Measurements from ENCODE around the gene CDC25B. TPM values are rescaled to one million over a fixed set of nuclear protein-coding genes. Genes with fewer than 3 reads are reported as not detected.
"Not testable (repeated sequence)": the region's sequence is repeated elsewhere in the genome, so short reads cannot be mapped to it uniquely, and the experiment has no call there.

The CDC25B gene
- total RNA-seq, 2 donors from 2014 or later = 220 to 223 TPM

GRCh38 chr20:3821996-3822395 lies 25.9 kb downstream of the CDC25B start:
- Mint-ChIP-seq H3K4me1 (peaks cover 14% of the 10 kb centered on the region), H3K36me3 (ENCODE audit: low read depth) (peaks cover 2% of the 10 kb centered on the region), H3K4me3 (peak overlapping the region; percentile 93), H3K27ac (peak overlapping the region; percentile 96), H3K27me3 (no peaks in the 10 kb centered on the region)
- DNase-seq = no peak
- ATAC-seq = no peak
- no peaks in the 10 kb centered on the region for H3K9me3 ChIP-seq (ENCODE audit: control insufficient read depth, low read length, poor library complexity, severe bottlenecking)

- DNase-seq (no peak), ATAC-seq (no peak)
- H3K27ac Mint-ChIP-seq = no peak overlapping the region
- H3K4me1 Mint-ChIP-seq = peaks cover 12% of the 10 kb centered on the region
- H3K9me3 ChIP-seq (ENCODE audit: control insufficient read depth, low read length, poor library complexity, severe bottlenecking) = no peaks in the 10 kb centered on the region
- peaks cover 2% of the 10 kb centered on the region for H3K36me3 Mint-ChIP-seq (ENCODE audit: low read depth)
- no peak overlapping the region for H3K4me3 Mint-ChIP-seq
- H3K27me3 Mint-ChIP-seq = no peaks in the 10 kb centered on the region
Measured at GRCh38 chr20:3823881-3824280, 27.8 kb downstream of the CDC25B start.

- H3K4me1 Mint-ChIP-seq = peaks cover 10% of the 10 kb centered on the region
- H3K27me3 Mint-ChIP-seq = no peaks in the 10 kb centered on the region
- no peaks in the 10 kb centered on the region for H3K9me3 ChIP-seq (ENCODE audit: control insufficient read depth, low read length, poor library complexity, severe bottlenecking)
- ATAC-seq = no peak
- H3K4me3 Mint-ChIP-seq = no peak overlapping the region
- peaks cover 2% of the 10 kb centered on the region for H3K36me3 Mint-ChIP-seq (ENCODE audit: low read depth)
- H3K27ac Mint-ChIP-seq = no peak overlapping the region
- no peak for DNase-seq
Measured at GRCh38 chr20:3825526-3825925, 29.4 kb downstream of the CDC25B start.

DNA sequence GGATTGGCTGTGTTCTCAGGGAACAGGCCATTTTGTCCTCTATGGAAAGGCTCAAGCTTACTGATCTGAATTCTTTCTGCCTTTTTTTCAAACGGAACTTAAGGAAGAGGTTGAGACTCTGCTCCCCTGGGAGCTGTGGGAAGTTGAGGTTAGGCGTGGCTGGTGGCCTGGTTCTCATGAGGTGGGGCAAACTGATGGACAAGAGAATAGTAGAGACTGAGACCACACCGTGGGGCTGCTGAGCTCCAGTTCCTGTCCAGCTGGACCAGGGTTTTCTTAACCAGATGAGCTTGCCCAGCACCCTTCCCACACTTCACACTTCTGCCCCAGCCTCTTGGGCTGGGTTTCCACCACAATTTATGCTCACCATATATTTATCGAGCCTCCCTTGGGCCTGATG lies 30.3 kb downstream of the CDC25B start:
- H3K9me3 ChIP-seq (ENCODE audit: control insufficient read depth, low read length, poor library complexity, severe bottlenecking) = no peaks in the 10 kb centered on the region
- H3K27me3 Mint-ChIP-seq = no peaks in the 10 kb centered on the region
- no peak overlapping the region for H3K4me3 Mint-ChIP-seq
- H3K36me3 Mint-ChIP-seq (ENCODE audit: low read depth) = peaks cover 2% of the 10 kb centered on the region
- H3K4me1 Mint-ChIP-seq = peaks cover 7% of the 10 kb centered on the region
- ATAC-seq (no peak), DNase-seq (no peak)
- no peak overlapping the region for H3K27ac Mint-ChIP-seq

GRCh38 chr20:3828798-3829197 lies 32.7 kb downstream of the CDC25B start:
- Mint-ChIP-seq H3K36me3 (ENCODE audit: low read depth) (peaks cover 2% of the 10 kb centered on the region), H3K27ac (no peak overlapping the region), H3K4me1 (peaks cover 2% of the 10 kb centered on the region), H3K4me3 (no peak overlapping the region), H3K27me3 (no peaks in the 10 kb centered on the region)
- no peak for DNase-seq
- ATAC-seq = no peak
- no peaks in the 10 kb centered on the region for H3K9me3 ChIP-seq (ENCODE audit: control insufficient read depth, low read length, poor library complexity, severe bottlenecking)

DNA sequence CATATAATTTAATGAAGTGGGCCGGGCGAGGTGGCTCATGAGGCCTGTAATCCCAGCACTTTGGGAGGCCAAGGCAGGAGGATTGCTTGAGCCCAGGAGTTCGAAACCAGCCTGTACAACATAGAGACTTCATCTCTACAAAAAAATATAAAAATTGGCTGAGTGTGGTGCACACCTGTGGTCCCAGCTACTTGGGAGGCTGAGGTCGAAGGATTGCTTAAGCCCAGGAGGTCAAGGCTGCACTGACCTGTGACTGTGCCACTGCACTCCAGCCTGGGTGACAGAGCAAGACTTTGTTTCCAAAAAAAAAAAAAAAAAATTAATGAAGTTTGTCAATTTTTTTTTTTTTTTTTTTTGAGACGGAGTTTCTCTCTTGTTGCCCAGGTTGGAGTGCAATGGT lies 33.8 kb downstream of the CDC25B start:
- not testable (repeated sequence) for H3K36me3 Mint-ChIP-seq (ENCODE audit: low read depth); DNase-seq; H3K4me1 Mint-ChIP-seq; H3K27ac Mint-ChIP-seq; H3K27me3 Mint-ChIP-seq; H3K9me3 ChIP-seq (ENCODE audit: control insufficient read depth, low read length, poor library complexity, severe bottlenecking); ATAC-seq; H3K4me3 Mint-ChIP-seq

DNA sequence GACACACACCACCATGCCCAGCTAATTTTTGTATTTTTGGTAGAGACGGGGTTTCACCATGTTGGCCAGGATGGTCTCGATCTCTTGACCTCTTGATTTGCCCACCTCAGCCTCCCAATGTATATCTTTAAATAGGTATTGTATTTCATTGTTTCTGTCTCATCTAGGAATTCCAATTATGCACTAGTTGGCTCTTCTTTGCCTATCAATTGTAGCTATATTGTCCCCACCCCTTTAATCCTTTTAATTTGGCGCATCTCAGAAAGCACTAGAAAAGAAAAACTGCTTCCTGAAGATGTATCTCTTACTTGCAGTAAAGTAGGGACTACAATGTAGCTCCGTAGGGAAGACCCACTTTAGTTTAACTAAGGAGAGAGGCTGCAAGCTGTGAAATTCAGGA lies 40.0 kb downstream of the CDC25B start:
- ATAC-seq = no peak
- Mint-ChIP-seq H3K4me3 (no peak overlapping the region), H3K4me1 (peaks cover 5% of the 10 kb centered on the region), H3K27ac (no peak overlapping the region), H3K27me3 (no peaks in the 10 kb centered on the region), H3K36me3 (ENCODE audit: low read depth) (peaks cover 2% of the 10 kb centered on the region)
- H3K9me3 ChIP-seq (ENCODE audit: control insufficient read depth, low read length, poor library complexity, severe bottlenecking) = no peaks in the 10 kb centered on the region
- DNase-seq = no peak

DNA sequence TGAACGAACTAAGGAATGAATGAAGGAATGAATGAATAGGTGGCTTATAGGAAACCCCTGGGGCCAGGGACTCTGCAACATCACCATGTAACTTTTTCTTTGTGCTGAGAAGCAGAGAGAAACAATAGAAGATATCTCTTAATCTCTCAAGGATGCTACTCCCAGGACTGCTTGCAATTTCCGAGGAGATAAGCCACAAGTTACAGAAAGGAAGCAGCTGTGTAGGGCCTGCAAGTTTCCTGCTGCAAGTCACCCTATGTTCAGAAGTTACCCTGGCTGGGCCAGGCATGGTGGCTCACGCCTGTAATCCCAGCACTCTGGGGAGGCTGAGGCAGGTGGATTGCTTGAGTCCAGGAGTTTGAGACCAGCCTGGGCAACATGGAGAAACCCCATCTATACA lies 43.2 kb downstream of the CDC25B start:
- peaks cover 2% of the 10 kb centered on the region for H3K36me3 Mint-ChIP-seq (ENCODE audit: low read depth)
- no peaks in the 10 kb centered on the region for H3K9me3 ChIP-seq (ENCODE audit: control insufficient read depth, low read length, poor library complexity, severe bottlenecking)
- DNase-seq = no peak
- no peak for ATAC-seq
- H3K4me3 Mint-ChIP-seq = no peak overlapping the region
- no peaks in the 10 kb centered on the region for H3K27me3 Mint-ChIP-seq
- H3K4me1 Mint-ChIP-seq = peaks cover 5% of the 10 kb centered on the region
- H3K27ac Mint-ChIP-seq = peak overlapping the region; percentile 39

DNA sequence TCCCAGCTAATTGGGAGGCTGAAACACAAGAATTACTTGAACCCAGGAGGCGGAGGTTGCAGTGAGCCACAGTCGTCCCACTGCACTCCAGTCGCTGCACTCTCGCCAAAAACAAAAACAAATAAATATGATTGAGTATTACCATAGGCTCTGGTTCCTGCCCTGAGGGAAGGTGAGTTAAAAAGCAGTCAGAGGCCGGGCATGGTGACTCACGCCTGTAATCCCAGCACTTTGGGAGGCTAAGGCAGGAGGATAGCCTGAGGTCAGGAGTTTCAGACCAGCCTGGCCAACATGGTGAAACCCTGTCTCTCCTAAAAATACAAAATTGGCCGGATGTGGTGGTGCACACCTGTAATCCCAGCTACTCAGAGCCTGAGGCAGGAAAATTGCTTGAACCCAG lies 44.1 kb downstream of the CDC25B start:
- DNase-seq; H3K36me3 Mint-ChIP-seq (ENCODE audit: low read depth); H3K27ac Mint-ChIP-seq; H3K27me3 Mint-ChIP-seq; H3K4me3 Mint-ChIP-seq; H3K9me3 ChIP-seq (ENCODE audit: control insufficient read depth, low read length, poor library complexity, severe bottlenecking); H3K4me1 Mint-ChIP-seq; ATAC-seq: not testable (repeated sequence)

- peaks cover 2% of the 10 kb centered on the region for H3K36me3 Mint-ChIP-seq (ENCODE audit: low read depth)
- H3K9me3 ChIP-seq (ENCODE audit: control insufficient read depth, low read length, poor library complexity, severe bottlenecking) = no peaks in the 10 kb centered on the region
- no peaks in the 10 kb centered on the region for H3K27me3 Mint-ChIP-seq
- H3K4me3 Mint-ChIP-seq = no peak overlapping the region
- peaks cover 7% of the 10 kb centered on the region for H3K4me1 Mint-ChIP-seq
- ATAC-seq (no peak), DNase-seq (no peak)
- H3K27ac Mint-ChIP-seq = no peak overlapping the region
Measured at GRCh38 chr20:3842348-3842930, 46.3 kb downstream of the CDC25B start.

- H3K4me1 Mint-ChIP-seq = peaks cover 7% of the 10 kb centered on the region
- H3K9me3 ChIP-seq (ENCODE audit: control insufficient read depth, low read length, poor library complexity, severe bottlenecking) = no peaks in the 10 kb centered on the region
- no peak for DNase-seq
- H3K36me3 Mint-ChIP-seq (ENCODE audit: low read depth) = peaks cover 2% of the 10 kb centered on the region
- no peak overlapping the region for H3K27ac Mint-ChIP-seq
- no peak overlapping the region for H3K4me3 Mint-ChIP-seq
- H3K27me3 Mint-ChIP-seq = no peaks in the 10 kb centered on the region
- no peak for ATAC-seq
Measured at GRCh38 chr20:3843490-3843889, 47.4 kb downstream of the CDC25B start.

DNA sequence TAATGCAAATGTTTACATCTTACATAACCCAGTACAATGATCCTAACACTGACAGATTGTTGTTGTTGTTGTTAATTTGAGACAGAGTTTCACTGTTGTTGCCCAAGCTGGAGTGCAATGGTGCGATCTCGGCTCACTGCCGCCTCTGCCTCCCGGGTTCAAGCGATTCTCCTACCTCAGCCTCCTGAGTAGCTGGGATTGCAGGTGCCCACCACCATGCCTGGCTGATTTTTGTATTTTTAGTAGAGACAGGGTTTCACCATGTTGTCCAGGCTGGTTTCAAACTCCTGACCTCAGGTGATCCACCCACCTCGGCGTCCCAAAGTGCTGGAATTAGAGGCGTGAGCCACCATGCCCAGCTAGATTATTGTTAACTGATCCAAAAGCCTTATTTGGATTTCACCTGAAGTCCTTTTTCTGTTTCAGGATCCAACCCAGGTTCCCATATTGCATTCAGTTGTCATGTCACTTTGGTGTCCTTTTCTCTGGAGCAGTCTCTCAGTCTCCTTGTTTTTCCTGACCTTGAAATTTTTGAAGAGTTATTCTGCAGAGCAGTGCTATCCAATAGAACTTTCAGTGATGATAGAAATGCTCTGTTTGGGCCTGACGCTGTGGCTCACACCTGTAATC lies 48.0 kb downstream of the CDC25B start:
- H3K36me3 Mint-ChIP-seq (ENCODE audit: low read depth); H3K9me3 ChIP-seq (ENCODE audit: control insufficient read depth, low read length, poor library complexity, severe bottlenecking); DNase-seq; H3K27me3 Mint-ChIP-seq; H3K4me1 Mint-ChIP-seq; ATAC-seq: not testable (repeated sequence)
- H3K27ac Mint-ChIP-seq = peak overlapping the region; percentile 11
- H3K4me3 Mint-ChIP-seq = peak overlapping the region; percentile 59

- Mint-ChIP-seq H3K4me1 (peaks cover 12% of the 10 kb centered on the region), H3K36me3 (ENCODE audit: low read depth) (no peaks in the 10 kb centered on the region), H3K27ac (peak overlapping the region; percentile 80), H3K27me3 (no peaks in the 10 kb centered on the region), H3K4me3 (peak overlapping the region; percentile 88)
- no peaks in the 10 kb centered on the region for H3K9me3 ChIP-seq (ENCODE audit: control insufficient read depth, low read length, poor library complexity, severe bottlenecking)
- ATAC-seq (no peak), DNase-seq (no peak)
Measured at GRCh38 chr20:3846378-3846739, 50.2 kb downstream of the CDC25B start.

DNA sequence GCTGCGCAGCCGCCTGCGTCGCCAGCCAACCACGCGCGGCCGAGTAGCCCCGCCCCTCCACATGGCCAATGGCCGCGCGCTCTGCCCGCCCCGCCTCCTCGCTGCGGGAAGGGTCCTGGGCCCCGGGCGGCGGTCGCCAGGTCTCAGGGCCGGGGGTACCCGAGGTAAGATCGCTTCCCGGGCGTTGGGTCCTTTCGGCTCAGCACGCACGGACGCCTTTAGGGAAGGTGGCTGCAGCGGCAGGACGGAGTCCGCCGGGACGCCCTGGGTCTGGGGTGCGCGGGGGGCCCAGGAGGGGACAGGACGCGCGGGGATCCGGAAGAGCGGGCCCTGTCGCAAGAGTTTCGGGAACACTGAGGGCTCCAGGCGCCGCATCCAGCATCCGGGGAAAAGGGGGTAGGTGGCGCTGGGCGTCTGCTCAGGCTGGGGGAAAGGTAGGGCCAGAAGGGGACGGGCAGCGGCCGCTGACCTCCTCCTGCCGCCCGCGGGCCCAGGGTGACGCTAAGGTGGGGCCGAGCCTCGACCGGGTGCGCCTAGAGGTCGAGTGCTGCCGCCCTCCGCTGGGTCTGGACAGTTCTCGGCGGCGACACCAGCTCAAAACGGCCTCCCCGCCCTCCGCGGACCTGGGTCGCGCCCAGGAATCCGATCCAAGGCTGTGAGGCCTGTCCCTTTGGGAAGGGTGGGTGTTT lies 50.8 kb downstream of the CDC25B start, which contains the start of gene MAVS:
Gene MAVS, plus strand, starts transcription at position 95 of the 689 bp plus-strand sequence. CDS start 7,791 bp downstream, outside the sequence.
- H3K4me3 Mint-ChIP-seq = peak within 1 kb of the TSS; percentile 88
- DNase-seq = peak; percentile 75 to 85 (median 83)
- H3K9me3 ChIP-seq (ENCODE audit: control insufficient read depth, low read length, poor library complexity, severe bottlenecking) = no peaks in the 10 kb centered on the region
- H3K4me1 Mint-ChIP-seq = peaks cover 12% of the 10 kb centered on the region
- peak; percentile 100 for ATAC-seq
- H3K27ac Mint-ChIP-seq = peak within 1 kb of the TSS; percentile 80
- H3K36me3 Mint-ChIP-seq (ENCODE audit: low read depth) = no peaks in the 10 kb centered on the region
- no peaks in the 10 kb centered on the region for H3K27me3 Mint-ChIP-seq

Data from T-helper 17 cell (primary cell).